ENCODE results near the gene VEGFD.
"Not testable (repeated sequence)": the region's sequence is repeated elsewhere in the genome, so short reads cannot be mapped to it uniquely, and the experiment has no call there.

The VEGFD gene

GRCh38 chrX:15305899-15306298 lies 78.3 kb downstream of the VEGFD start:
- not testable (repeated sequence) for DNase-seq (ENCODE audit: low read depth)

DNA sequence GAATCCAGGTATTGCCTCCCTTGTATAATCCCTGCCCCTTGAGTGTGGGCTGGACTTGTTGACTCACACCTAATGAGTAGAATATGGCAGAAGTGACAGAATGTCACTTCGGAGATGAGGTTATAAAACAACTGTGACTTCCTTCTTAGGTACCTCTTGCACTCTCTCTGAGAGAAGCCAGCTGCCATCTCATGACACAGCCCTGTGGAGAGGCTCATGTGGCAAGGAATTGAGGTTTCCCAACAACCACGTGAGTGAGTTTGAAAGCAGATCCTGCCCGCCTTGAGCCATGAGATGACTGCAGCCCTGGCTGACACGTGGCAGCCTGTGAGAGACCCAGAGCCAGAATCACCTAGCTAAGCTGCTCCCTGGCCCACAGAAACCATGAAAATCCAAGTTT lies 82.3 kb downstream of the VEGFD start:
- no peak for DNase-seq (ENCODE audit: low read depth)

DNA sequence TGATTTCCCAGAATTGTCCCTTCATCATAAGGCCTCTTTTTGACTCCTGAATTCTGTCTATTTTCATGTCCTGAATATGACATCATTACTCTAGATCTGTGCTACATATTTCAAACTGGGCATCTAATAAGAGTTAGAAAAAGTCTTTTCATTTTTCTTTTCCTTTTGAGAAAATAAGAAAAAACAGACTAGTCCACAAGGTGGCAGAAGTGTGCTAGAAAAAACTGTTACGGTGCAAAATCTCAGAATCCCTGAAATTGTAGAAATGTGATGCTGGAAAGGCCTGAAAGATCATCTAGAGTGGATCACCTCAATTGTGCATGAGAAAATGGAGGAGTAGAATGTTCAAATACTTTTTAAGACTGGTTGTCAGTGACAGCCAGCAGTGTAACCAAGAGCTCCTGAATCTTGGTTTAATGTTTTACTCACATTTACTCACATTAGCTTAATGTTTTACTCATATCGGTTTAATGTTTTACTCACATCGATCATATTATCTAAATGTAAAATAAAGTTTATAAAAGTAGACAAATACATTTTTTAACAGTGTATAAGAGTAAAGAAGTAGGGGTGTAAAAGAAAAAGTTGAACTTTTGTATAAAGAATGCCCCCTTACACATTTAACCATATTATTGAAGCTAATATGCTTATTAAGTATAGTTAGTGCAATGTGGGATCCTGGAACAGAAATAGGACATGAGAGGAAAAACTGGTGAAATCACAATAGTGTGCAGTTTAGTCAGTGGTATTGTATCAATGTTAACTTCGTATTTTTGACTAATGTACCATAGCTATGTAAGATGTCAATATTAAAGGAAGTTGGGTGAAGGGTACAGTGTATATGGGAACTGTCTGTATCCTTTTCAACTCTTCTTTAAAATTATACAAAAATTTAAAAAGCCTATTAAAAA lies 84.0 kb downstream of the VEGFD start:
- DNase-seq (ENCODE audit: low read depth): no peak

DNA sequence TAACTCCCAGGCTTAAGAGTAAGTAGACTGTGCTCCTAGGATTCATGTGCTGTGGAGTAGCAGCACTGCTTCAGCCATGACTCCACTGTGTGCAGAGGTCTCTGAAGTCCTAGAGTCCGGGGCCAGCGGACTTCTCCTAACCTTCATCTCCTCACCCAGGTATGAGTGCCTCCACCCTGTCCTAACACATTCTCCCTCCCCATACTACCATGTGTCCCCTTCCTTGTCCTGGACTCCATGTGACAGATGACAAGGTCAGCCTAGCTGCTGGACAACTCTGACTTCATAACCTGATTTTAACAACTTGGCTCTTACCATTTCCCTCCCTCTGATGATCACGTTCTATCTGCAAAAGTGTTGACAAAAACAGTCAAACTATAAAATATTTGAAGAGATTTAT lies 85.4 kb downstream of the VEGFD start:
- DNase-seq (ENCODE audit: low read depth): no peak

- DNase-seq (ENCODE audit: low read depth): no peak
Measured at GRCh38 chrX:15298201-15298600, 86.0 kb downstream of the VEGFD start.

Measured in GM04503 (cell line).